Body of pancreas (tissue), 4 donors: ENCODE results near the gene SLC24A1.

Experiments used
- POLR2A ChIP-seq, 3 donors: fragments of 450-650 bp; IDR thresholded peaks; one replicate each; pipeline ENCODE4 v1.6.1; 2016; ENCODE audit warnings: antibody characterized with exemption in 3 of 3, mild to moderate bottlenecking in 2 of 3
- TF ChIP-seq, protein P1 (sequence below), 7 experiments: fragments of 450-650 bp in 4 of 7; fragments of 200-600 bp in 3 of 7; sonication (generic) in 3 of 7; IDR thresholded peaks; one replicate each; pipeline ENCODE4 v1.5.1; 2016 to 2019; ENCODE audit warnings: antibody characterized with exemption in 7 of 7

- TF ChIP-seq, protein P1, sequence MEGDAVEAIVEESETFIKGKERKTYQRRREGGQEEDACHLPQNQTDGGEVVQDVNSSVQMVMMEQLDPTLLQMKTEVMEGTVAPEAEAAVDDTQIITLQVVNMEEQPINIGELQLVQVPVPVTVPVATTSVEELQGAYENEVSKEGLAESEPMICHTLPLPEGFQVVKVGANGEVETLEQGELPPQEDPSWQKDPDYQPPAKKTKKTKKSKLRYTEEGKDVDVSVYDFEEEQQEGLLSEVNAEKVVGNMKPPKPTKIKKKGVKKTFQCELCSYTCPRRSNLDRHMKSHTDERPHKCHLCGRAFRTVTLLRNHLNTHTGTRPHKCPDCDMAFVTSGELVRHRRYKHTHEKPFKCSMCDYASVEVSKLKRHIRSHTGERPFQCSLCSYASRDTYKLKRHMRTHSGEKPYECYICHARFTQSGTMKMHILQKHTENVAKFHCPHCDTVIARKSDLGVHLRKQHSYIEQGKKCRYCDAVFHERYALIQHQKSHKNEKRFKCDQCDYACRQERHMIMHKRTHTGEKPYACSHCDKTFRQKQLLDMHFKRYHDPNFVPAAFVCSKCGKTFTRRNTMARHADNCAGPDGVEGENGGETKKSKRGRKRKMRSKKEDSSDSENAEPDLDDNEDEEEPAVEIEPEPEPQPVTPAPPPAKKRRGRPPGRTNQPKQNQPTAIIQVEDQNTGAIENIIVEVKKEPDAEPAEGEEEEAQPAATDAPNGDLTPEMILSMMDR (IDR thresholded peaks at IDR 0.05) = no peak
- no peak for TF ChIP-seq POLR2A (IDR thresholded peaks at IDR 0.05)
These were observed 22.5 kb downstream of the SLC24A1 start for GRCh38 chr15:65644282-65644681.
